Kidney capillary endothelial cell (primary cell): ENCODE results near the gene ARHGAP26.
"Not testable (repeated sequence)": the region's sequence is repeated elsewhere in the genome, so short reads cannot be mapped to it uniquely, and the experiment has no call there.

Experiments used
- DNase-seq: peaks from one replicate; pipeline ENCODE4 v3.0.0-alpha.2; 2018; ENCODE audit warnings: low spot score

Gene ARHGAP26

GRCh38 chr5:143190260-143190810 is 420.2 kb downstream of the ARHGAP26 start:
- DNase-seq: no peak

GRCh38 chr5:143191720-143192119 is 421.5 kb downstream of the ARHGAP26 start:
- DNase-seq: no peak

- DNase-seq: no peak
Observed at GRCh38 chr5:143192191-143192900, 422.2 kb downstream of the ARHGAP26 start.

- no peak for DNase-seq
Observed at GRCh38 chr5:143194206-143194605, 424.0 kb downstream of the ARHGAP26 start.

- no peak for DNase-seq
Observed at GRCh38 chr5:143194713-143195112, 424.5 kb downstream of the ARHGAP26 start.

- no peak for DNase-seq
Observed at GRCh38 chr5:143195491-143195890, 425.3 kb downstream of the ARHGAP26 start.

- DNase-seq: no peak
Observed at GRCh38 chr5:143196601-143197259, 426.6 kb downstream of the ARHGAP26 start.

GRCh38 chr5:143197260-143197656 is 427.1 kb downstream of the ARHGAP26 start:
- DNase-seq: no peak

GRCh38 chr5:143198332-143198731 is 428.2 kb downstream of the ARHGAP26 start:
- no peak for DNase-seq

GRCh38 chr5:143199161-143199560 is 429.0 kb downstream of the ARHGAP26 start:
- DNase-seq: no peak

GRCh38 chr5:143199843-143200242 is 429.7 kb downstream of the ARHGAP26 start:
- no peak for DNase-seq

GRCh38 chr5:143200781-143201398 is 430.7 kb downstream of the ARHGAP26 start:
- no peak for DNase-seq

- no peak for DNase-seq
Observed at GRCh38 chr5:143201589-143201988, 431.4 kb downstream of the ARHGAP26 start.

GRCh38 chr5:143203301-143203956 is 433.3 kb downstream of the ARHGAP26 start:
- DNase-seq: not testable (repeated sequence)

- no peak for DNase-seq
Observed at GRCh38 chr5:143204474-143205246, 434.5 kb downstream of the ARHGAP26 start.

- DNase-seq: peak; percentile 75
Observed at GRCh38 chr5:143205386-143205785, 435.2 kb downstream of the ARHGAP26 start.

GRCh38 chr5:143205883-143206195 is 435.7 kb downstream of the ARHGAP26 start:
- DNase-seq: no peak

GRCh38 chr5:143206196-143207053 is 436.2 kb downstream of the ARHGAP26 start:
- DNase-seq: no peak

- DNase-seq: no peak
Observed at GRCh38 chr5:143207058-143207457, 436.9 kb downstream of the ARHGAP26 start.

- DNase-seq: no peak
Observed at GRCh38 chr5:143207563-143208364, 437.6 kb downstream of the ARHGAP26 start.
